Islet precursor cell (in vitro differentiated cells): ENCODE data around the gene AP1S2.
"Not testable (repeated sequence)": the region's sequence is repeated elsewhere in the genome, so short reads cannot be mapped to it uniquely, and the experiment has no call there.

Source experiments
- DNase-seq: peaks from one replicate; pipeline ENCODE4 v3.0.0-alpha.2; 2018

AP1S2 gene

DNA sequence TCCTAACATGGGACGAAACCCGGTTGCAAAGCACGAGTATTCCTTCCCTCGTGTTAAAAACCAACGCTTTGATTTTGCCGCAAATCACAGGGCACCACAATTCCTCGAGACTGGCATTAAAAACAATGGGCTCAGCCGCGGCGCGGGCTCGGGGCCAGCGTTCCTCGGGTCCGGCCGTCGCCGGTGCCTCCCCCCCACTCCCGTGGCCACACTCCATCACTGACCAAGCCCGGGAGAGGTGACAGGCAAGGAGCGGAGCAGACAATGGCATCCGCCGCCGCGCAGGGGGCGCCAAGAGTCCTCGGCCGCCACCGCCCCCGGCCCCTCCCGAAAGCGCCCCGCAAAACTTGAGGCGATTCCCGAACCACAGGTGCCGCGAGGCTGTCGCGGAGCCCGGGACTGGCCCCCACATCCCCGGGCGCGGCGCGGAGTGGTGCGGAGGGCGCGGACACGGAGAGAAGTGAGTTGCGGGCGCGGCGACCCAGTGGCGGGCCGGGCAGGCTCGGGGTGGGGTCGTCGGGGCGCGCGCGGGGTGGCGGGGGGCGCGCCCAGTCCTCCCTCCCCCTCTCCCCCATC, 445 bp downstream of the AP1S2 start:
- peak; percentile 75 for DNase-seq

DNA sequence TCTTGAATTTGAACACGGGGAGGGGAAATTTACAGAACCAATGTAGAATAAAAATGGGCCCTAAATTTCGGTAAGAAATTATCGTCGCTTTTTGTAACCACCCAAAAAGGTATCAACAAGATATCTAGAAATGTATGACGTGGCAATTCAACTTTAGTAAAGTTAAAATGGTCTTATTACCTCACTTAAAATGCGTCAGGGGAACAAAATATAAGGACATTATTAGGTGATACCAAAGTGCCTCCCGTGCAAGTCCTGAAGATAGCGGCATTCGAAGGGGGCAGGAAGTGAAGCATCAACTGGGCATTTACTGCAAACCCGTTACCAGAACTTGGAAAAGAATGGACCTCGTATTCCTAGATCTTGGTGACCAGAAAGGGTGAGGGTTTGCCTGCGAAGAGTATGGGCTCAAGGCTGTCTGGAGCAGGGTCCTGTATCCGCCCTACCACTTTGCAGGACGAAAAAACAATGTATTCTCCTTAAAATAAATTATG, 980 bp downstream of the AP1S2 start:
- no peak for DNase-seq

DNA sequence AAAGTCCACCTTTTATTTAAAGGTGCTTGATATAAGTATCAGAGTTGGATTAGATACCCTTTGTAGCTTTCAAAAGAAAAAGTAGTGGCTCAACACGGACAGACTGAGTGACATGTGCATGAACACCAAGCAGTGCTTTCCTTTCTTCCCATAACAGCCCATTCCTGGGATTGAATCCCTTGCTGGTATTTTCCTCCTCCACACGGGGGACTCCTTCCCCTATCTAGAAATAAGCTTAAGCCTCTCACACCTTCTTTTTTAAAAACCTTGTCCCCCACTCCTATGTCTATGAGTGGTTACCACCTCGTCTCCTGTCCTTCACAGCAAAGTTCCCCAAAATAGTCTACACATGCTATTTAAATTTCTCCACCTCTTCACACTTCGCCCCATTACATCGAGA, 5.1 kb downstream of the AP1S2 start:
- no peak for DNase-seq

GRCh38 chrX:15848576-15848975, 6.0 kb downstream of the AP1S2 start:
- no peak for DNase-seq

- no peak for DNase-seq
These were observed 10.7 kb downstream of the AP1S2 start for GRCh38 chrX:15843960-15844359.

- no peak for DNase-seq
These were observed 12.6 kb downstream of the AP1S2 start for GRCh38 chrX:15841853-15842516.

GRCh38 chrX:15838017-15838416, 16.6 kb downstream of the AP1S2 start:
- no peak for DNase-seq

- DNase-seq, result no peak
These were observed 19.6 kb downstream of the AP1S2 start for GRCh38 chrX:15834827-15835595.

DNA sequence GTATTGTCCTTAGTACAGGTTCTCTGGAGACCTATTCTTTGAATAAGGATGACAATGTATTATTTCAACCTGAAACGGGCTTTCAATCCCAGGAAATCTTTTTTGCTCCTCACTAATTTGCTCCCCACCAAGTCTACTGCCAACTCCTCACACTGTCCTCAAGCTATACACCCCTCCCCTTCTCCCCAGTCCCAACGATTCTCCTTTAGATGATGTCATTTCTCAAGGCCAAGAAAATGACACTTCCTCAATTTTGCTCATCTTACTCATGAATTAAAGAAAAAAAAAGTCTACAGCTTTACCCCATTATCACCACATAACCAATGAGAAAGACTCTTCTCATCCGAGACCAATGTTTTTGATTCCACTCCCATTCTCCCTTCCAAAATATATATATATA, 20.6 kb downstream of the AP1S2 start:
- no peak for DNase-seq

GRCh38 chrX:15831347-15831746, 23.3 kb downstream of the AP1S2 start:
- not testable (repeated sequence) for DNase-seq

GRCh38 chrX:15829217-15829616, 25.4 kb downstream of the AP1S2 start:
- DNase-seq, result no peak

DNA sequence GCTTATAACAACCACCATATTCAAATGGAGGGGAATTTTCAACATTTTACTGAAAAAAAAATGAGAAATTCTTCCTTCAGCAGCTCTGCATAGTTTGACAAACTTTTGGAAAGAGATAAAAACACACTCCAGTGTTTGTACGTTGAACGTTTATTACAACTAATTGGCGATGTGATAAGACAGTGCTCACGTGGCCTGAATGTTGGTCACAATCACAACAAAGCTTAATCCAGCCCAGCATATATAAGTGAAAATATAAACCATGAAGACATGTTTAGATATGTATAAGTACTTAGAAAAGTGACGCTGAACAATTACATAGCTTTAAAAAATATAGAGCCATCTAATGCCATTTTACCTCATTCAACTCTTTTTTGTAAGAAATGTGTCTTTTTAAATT, 28.7 kb downstream of the AP1S2 start:
- DNase-seq, result no peak

- DNase-seq, result no peak
These were observed 31.7 kb downstream of the AP1S2 start for GRCh38 chrX:15822922-15823321.

DNA sequence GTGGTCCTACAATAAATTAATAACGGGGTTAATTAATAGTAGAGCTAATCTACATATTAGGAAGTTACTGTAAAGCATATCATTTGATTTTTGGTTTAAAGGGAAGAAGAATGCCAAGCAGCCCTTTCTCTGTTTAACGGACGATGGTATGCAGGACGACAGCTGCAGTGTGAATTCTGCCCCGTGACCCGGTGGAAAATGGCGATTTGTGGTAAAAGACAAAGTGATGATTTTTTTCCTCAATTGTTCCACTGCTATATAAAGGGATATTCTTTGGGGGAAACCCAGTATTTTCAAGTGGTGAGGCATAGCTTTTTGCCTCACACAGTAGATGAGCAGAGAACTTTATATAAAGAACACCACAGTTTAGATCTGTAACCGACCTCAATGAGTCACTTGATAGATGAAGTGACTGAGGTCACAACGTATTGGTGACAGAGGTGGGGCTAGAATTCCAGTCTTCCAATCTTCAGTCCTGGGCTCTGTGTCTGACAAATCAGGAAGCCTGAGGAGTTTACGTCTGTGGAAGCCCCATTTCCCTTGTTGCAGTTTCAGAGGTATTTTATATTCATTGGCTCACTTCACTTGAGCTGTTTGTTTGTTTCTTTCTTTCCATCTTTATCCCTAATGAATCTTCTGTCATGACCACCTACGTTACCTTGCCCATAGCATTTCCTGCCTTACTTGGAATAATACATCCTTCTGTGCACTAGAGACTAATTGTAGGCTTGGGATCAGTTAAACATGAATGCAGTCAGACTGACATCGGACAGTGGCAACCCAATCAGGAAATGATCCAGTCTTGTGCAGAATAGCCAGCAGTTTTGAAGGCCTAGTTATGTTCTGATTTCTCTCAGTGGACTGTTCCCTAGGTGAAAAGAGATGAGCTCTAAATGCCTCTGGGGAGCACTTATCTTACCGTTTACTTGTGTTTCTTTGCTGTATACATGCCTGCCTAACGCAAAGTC, 34.2 kb downstream of the AP1S2 start:
- DNase-seq, result peak; percentile 58

- peak; percentile 86 for DNase-seq
These were observed 37.7 kb downstream of the AP1S2 start for GRCh38 chrX:15816886-15817285.

DNA sequence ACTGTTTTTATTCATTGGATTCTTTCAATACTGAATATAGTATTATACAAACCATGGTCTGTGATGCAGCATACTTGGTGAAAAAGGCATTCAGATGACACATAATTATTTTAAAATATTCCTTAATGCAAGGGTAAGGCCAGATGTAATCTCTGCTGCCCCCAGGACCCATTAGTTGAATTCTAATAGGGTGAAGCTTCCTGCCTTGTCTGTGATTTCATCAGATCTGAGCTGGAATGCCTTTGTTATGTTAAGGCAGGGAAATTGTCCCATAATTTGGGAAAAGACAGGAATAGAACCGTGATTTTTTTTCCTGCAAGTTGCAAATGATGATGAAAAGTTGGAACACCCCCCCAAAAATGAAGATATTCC, 38.2 kb downstream of the AP1S2 start:
- DNase-seq, result peak; percentile 52

GRCh38 chrX:15815779-15816437, 38.7 kb downstream of the AP1S2 start:
- DNase-seq, result peak; percentile 80

GRCh38 chrX:15814771-15815365, 39.7 kb downstream of the AP1S2 start:
- DNase-seq, result no peak

- DNase-seq, result no peak
These were observed 41.2 kb downstream of the AP1S2 start for GRCh38 chrX:15813416-15813815.

- DNase-seq, result no peak
These were observed 42.2 kb downstream of the AP1S2 start for GRCh38 chrX:15812192-15812938.

- DNase-seq, result no peak
These were observed 46.4 kb downstream of the AP1S2 start for GRCh38 chrX:15808254-15808653.
